CD4-positive, alpha-beta memory T cell (primary cell): Measurements from ENCODE around the gene RRP1. TPM values are rescaled to one million over a fixed set of nuclear protein-coding genes. Genes with fewer than 3 reads are reported as not detected.

Source experiments
- CTCF ChIA-PET: fragments of 350-600 bp; sonication (Branson Sonifier 250); formaldehyde crosslinking; loops from one replicate; lab custom pipeline; 2021; ENCODE audit warnings: inconsistent platforms; ENCODE audit not compliant: partially characterized antibody; lab: Charles Lee
- POLR2A ChIA-PET: fragments of 350-600 bp; sonication (Branson Sonifier 250); formaldehyde crosslinking; loops from one replicate; lab custom pipeline; 2021; ENCODE audit not compliant: partially characterized antibody; lab: Charles Lee
- DNase-seq, 5 donors: peaks; one replicate each; pipeline versions ENCODE4 v3.0.0 to v3.0.0-alpha.2; 2020 to 2022; ENCODE audit warnings: mixed read lengths in 1 of 5
- H3K27ac ChIP-seq: one replicate; pipeline ENCODE4 v1.7.0; 2013; ENCODE audit warnings: low read depth, low read length
- H3K27me3 ChIP-seq: 2 replicates; pipeline ENCODE4 v1.7.0; 2013; ENCODE audit warnings: mild to moderate bottlenecking, low read length, moderate library complexity; ENCODE audit not compliant: insufficient read depth
- H3K36me3 ChIP-seq: 2 replicates; pipeline ENCODE4 v1.7.0; 2013; ENCODE audit warnings: mild to moderate bottlenecking, low read length, moderate library complexity; ENCODE audit not compliant: insufficient read depth
- H3K4me1 ChIP-seq: 2 replicates; pipeline ENCODE4 v1.7.0; 2013; ENCODE audit warnings: mild to moderate bottlenecking, low read length, moderate library complexity; ENCODE audit not compliant: insufficient read depth
- H3K4me3 ChIP-seq, 2 donors: one replicate each; pipeline ENCODE4 v1.7.0; 2013; ENCODE audit warnings: low read length in 2 of 2, mild to moderate bottlenecking in 1 of 2
- H3K9me3 ChIP-seq, 2 donors: one replicate each; pipeline ENCODE4 v1.7.0; 2013; ENCODE audit warnings: low read length in 2 of 2, control low read depth in 1 of 2; ENCODE audit not compliant: control insufficient read depth in 1 of 2
- H3K27ac Mint-ChIP-seq, 7 donors: one replicate each; pipeline ENCODE4 v1.8.0; 2020 to 2021; ENCODE audit warnings: mixed read lengths in 7 of 7, mild to moderate bottlenecking in 6 of 7, inconsistent platforms in 3 of 7, moderate library complexity in 3 of 7
- H3K27me3 Mint-ChIP-seq, 2 donors: one replicate each; pipeline ENCODE4 v1.8.0; 2020 to 2021; ENCODE audit warnings: mixed read lengths in 2 of 2
- H3K36me3 Mint-ChIP-seq, 2 donors: one replicate each; pipeline ENCODE4 v1.8.0; 2020 to 2021; ENCODE audit warnings: mixed read lengths in 2 of 2, inconsistent platforms in 1 of 2, mild to moderate bottlenecking in 1 of 2
- H3K4me1 Mint-ChIP-seq, 4 donors: one replicate each; pipeline ENCODE4 v1.8.0; 2020 to 2021; ENCODE audit warnings: mixed read lengths in 4 of 4, mild to moderate bottlenecking in 1 of 4
- H3K4me3 Mint-ChIP-seq, 8 donors: one replicate each; pipeline ENCODE4 v1.8.0; 2020 to 2021; ENCODE audit warnings: mixed read lengths in 8 of 8, mild to moderate bottlenecking in 7 of 8, moderate library complexity in 6 of 8, inconsistent platforms in 3 of 8
- H3K9me3 Mint-ChIP-seq, 8 donors: one replicate each; pipeline ENCODE4 v1.8.0; 2020 to 2021; ENCODE audit warnings: mixed read lengths in 8 of 8, mild to moderate bottlenecking in 5 of 8, inconsistent platforms in 3 of 8, moderate library complexity in 1 of 8
- intact Hi-C: fragments of 100-400 bp; cut with micrococcal nuclease; formaldehyde crosslinking; loops from one replicate; pipeline ENCODE4 v1.15.1; 2023
- polyA plus RNA-seq, 2 donors: library from polyadenylated mRNA; unstranded; fragments of 300-500 nt; fragmentation: Illumina TruSeq; gene quantifications; one replicate each; pipeline ENCODE4 v1.2.3, GENCODE V29; 2021
- total RNA-seq, 2 experiments: library from RNA; stranded (reverse); gene quantifications; one replicate each; pipeline ENCODE4 v1.2.3, GENCODE V29; 2021

The RRP1 gene
- total and polyA plus RNA-seq, 4 experiments from 2014 or later = 13.5 to 27.7 (median 23.8) TPM

- Histone ChIP-seq H3K27ac (no peak overlapping the region), H3K27me3 (no peaks in the 10 kb centered on the region), H3K36me3 (peaks cover 7% of the 10 kb centered on the region), H3K4me1 (peaks cover 31% of the 10 kb centered on the region), H3K9me3 (no peaks in the 10 kb centered on the region), H3K4me3 (no peak overlapping the region)
- peaks cover 5 to 15% of the 10 kb centered on the region in 2 donors for H3K36me3 Mint-ChIP-seq
- H3K4me3 Mint-ChIP-seq = peak overlapping the region; percentile 67 to 84 (median 73)
- ChIA-PET POLR2A (no interaction called here), CTCF (interaction anchor here (1.5 kb wide), 1 partner anchor 11 kb away, joined by 9 read pairs; the partner anchor contains the start of gene RRP1)
- peak overlapping the region; percentile 69 to 92 (median 79) for H3K27ac Mint-ChIP-seq
- H3K9me3 Mint-ChIP-seq = no peaks in the 10 kb centered on the region
- peak in 1 of 5 donors; percentile 5 for DNase-seq
- intact Hi-C loops = loop anchor here (5.0 kb wide), 1 partner anchor 61 kb away; the partner anchor contains the start of gene PDXK
- peaks cover 20 to 41% (median 31%) of the 10 kb centered on the region in 4 donors for H3K4me1 Mint-ChIP-seq
- H3K27me3 Mint-ChIP-seq = no peaks in the 10 kb centered on the region
Measured at GRCh38 chr21:43778469-43779335, 10.7 kb upstream of the RRP1 start.

GRCh38 chr21:43779660-43780059 lies 9.7 kb upstream of the RRP1 start:
- Mint-ChIP-seq H3K27me3 (no peaks in the 10 kb centered on the region), H3K36me3 (peaks cover 0 to 7% of the 10 kb centered on the region in 2 donors), H3K27ac (peak overlapping the region in 2 of 7 donors; percentile 22 to 66), H3K4me1 (peaks cover 15 to 32% (median 24%) of the 10 kb centered on the region in 4 donors), H3K4me3 (peak overlapping the region in 1 of 8 donors; percentile 28), H3K9me3 (no peaks in the 10 kb centered on the region)
- intact Hi-C loops = loop anchor here (5.0 kb wide), 1 partner anchor 62 kb away; the partner anchor contains the start of gene PDXK
- DNase-seq = peak in 1 of 5 donors; percentile 7
- Histone ChIP-seq H3K27me3 (no peaks in the 10 kb centered on the region), H3K4me1 (peaks cover 23% of the 10 kb centered on the region), H3K4me3 (no peak overlapping the region), H3K27ac (no peak overlapping the region), H3K36me3 (no peaks in the 10 kb centered on the region), H3K9me3 (no peaks in the 10 kb centered on the region)
- CTCF ChIA-PET = interaction anchor here (1.1 to 1.5 kb wide), 2 partner anchors 9 to 10 kb away, joined by 3 to 9 read pairs; partner anchors contain the start of gene RRP1
- POLR2A ChIA-PET = no interaction called here

GRCh38 chr21:43781846-43782245 lies 7.5 kb upstream of the RRP1 start:
- Mint-ChIP-seq H3K36me3 (no peaks in the 10 kb centered on the region), H3K4me1 (peaks cover 7 to 20% (median 15%) of the 10 kb centered on the region in 4 donors), H3K9me3 (no peaks in the 10 kb centered on the region), H3K4me3 (no peak overlapping the region), H3K27ac (no peak overlapping the region), H3K27me3 (no peaks in the 10 kb centered on the region)
- Histone ChIP-seq H3K27me3 (no peaks in the 10 kb centered on the region), H3K36me3 (no peaks in the 10 kb centered on the region), H3K9me3 (no peaks in the 10 kb centered on the region), H3K4me3 (no peak overlapping the region), H3K4me1 (peaks cover 14% of the 10 kb centered on the region), H3K27ac (no peak overlapping the region)
- intact Hi-C loops = no loop called here
- no peak for DNase-seq
- POLR2A ChIA-PET = no interaction called here
- CTCF ChIA-PET = no interaction called here

GRCh38 chr21:43782431-43783097 lies 6.8 kb upstream of the RRP1 start:
- H3K27me3 ChIP-seq = no peaks in the 10 kb centered on the region
- Mint-ChIP-seq H3K9me3 (no peaks in the 10 kb centered on the region), H3K4me1 (peaks cover 7 to 17% (median 13%) of the 10 kb centered on the region in 4 donors), H3K27me3 (no peaks in the 10 kb centered on the region), H3K4me3 (no peak overlapping the region), H3K27ac (peak overlapping the region in 2 of 7 donors; percentile 22 to 52), H3K36me3 (no peaks in the 10 kb centered on the region)
- no peaks in the 10 kb centered on the region for H3K9me3 ChIP-seq
- H3K27ac ChIP-seq = no peak overlapping the region
- no peak for DNase-seq
- H3K36me3 ChIP-seq = no peaks in the 10 kb centered on the region
- POLR2A ChIA-PET = no interaction called here
- no peak overlapping the region for H3K4me3 ChIP-seq
- peaks cover 14% of the 10 kb centered on the region for H3K4me1 ChIP-seq
- CTCF ChIA-PET = no interaction called here
- intact Hi-C loops = no loop called here

- H3K4me3 Mint-ChIP-seq = no peak overlapping the region
- CTCF ChIA-PET = no interaction called here
Measured at GRCh38 chr21:43783098-43783700, 6.2 kb upstream of the RRP1 start.

GRCh38 chr21:43785134-43785533 lies 4.2 kb upstream of the RRP1 start:
- no peak for DNase-seq
- ChIA-PET CTCF (no interaction called here), POLR2A (no interaction called here)
- Mint-ChIP-seq H3K27ac (no peak overlapping the region), H3K9me3 (peaks cover 0 to 1% (median 0%) of the 10 kb centered on the region in 8 donors), H3K4me1 (peaks cover 2 to 10% (median 4%) of the 10 kb centered on the region in 4 donors), H3K27me3 (no peaks in the 10 kb centered on the region), H3K36me3 (peaks cover 0 to 7% of the 10 kb centered on the region in 2 donors), H3K4me3 (no peak overlapping the region)
- no peak overlapping the region for H3K4me3 ChIP-seq
- H3K27ac ChIP-seq = no peak overlapping the region
- no peaks in the 10 kb centered on the region for H3K36me3 ChIP-seq
- no peaks in the 10 kb centered on the region for H3K9me3 ChIP-seq
- intact Hi-C loops = no loop called here
- H3K4me1 ChIP-seq = peaks cover 9% of the 10 kb centered on the region
- H3K27me3 ChIP-seq = no peaks in the 10 kb centered on the region

More at GRCh38 chr21:43783098-43783700, 6.2 kb upstream of the RRP1 start:
- peaks cover 10% of the 10 kb centered on the region for H3K4me1 ChIP-seq
- POLR2A ChIA-PET = no interaction called here
- no peaks in the 10 kb centered on the region for H3K9me3 ChIP-seq
- no peak overlapping the region for H3K27ac ChIP-seq
- intact Hi-C loops = no loop called here
- no peaks in the 10 kb centered on the region for H3K9me3 Mint-ChIP-seq
- no peaks in the 10 kb centered on the region for H3K27me3 ChIP-seq
- no peak overlapping the region for H3K4me3 ChIP-seq
- no peaks in the 10 kb centered on the region for H3K36me3 ChIP-seq
- H3K27ac Mint-ChIP-seq = peak overlapping the region in 1 of 7 donors; percentile 52
- H3K36me3 Mint-ChIP-seq = no peaks in the 10 kb centered on the region
- peaks cover 7 to 12% (median 10%) of the 10 kb centered on the region in 4 donors for H3K4me1 Mint-ChIP-seq
- no peaks in the 10 kb centered on the region for H3K27me3 Mint-ChIP-seq
- DNase-seq = no peak
